ENCODE results near the gene GNB5.

Gene GNB5

DNA sequence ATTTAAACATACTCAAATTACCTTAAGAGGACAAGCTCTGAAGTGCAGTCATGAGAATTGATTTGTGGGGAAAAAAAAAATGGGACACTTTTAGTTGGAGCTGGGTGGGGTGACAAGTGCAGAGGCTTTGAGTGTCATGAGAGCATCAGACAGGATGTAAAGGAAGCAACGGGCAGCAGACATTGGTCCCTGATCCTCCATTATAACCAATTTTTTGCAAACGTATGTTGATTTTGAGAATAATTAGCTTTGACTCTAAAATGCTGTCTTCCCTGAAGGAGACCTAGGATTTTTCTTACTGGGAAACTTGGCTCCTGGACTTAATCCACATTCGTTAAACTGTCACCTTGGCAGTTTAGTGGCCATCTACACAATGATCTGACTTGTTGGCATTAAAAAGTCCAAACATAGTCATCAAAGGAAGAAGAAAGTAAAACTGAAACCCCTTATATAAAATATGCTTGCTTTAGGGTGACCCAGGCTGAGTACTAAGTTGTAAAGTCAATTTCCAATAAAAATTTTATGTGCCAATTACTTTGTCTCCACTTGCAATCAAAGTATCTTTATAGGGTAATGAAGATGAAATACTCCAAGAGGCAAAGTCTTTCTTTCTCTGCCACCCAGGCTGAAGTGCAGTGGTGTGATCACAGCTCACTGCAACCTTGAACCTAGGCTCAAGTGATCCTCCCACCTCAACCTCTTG, 124.2 kb downstream of the GNB5 start:
- DNase-seq (ENCODE audit: low read depth, low spot score): no peak

Measured in astrocyte of the hippocampus (primary cell).